Activated CD8-positive, alpha-beta T cell treated with anti-CD3 and anti-CD28 coated beads, Interleukin-2, amount 10 ng/mL, durations not matched to agents 7 days and 5 days (primary cell): ENCODE results near the gene PKD1. TPM values are rescaled to one million over a fixed set of nuclear protein-coding genes. Genes with fewer than 3 reads are reported as not detected.
"Not testable (repeated sequence)": the region's sequence is repeated elsewhere in the genome, so short reads cannot be mapped to it uniquely, and the experiment has no call there.

Experiments
- ATAC-seq: fragments of 150-1000 bp; cut with Tn5 transposase; one replicate; pipeline ENCODE4 v1.10.0; 2021; ENCODE audit warnings: moderate library complexity
- CTCF ChIA-PET: fragments of 350-600 bp; sonication (Branson Sonifier 250); formaldehyde crosslinking; loops from one replicate; lab custom pipeline; 2021; ENCODE audit warnings: antibody characterized with exemption; lab: Charles Lee
- POLR2A ChIA-PET: fragments of 350-600 bp; sonication (Branson Sonifier 250); formaldehyde crosslinking; loops from one replicate; lab custom pipeline; 2021; ENCODE audit warnings: antibody characterized with exemption; lab: Charles Lee
- DNase-seq: peaks from one replicate; pipeline ENCODE4 v3.0.0-alpha.2; 2020
- H3K27ac Mint-ChIP-seq: one replicate; pipeline ENCODE4 v1.8.0; 2021; ENCODE audit warnings: mild to moderate bottlenecking, mixed read lengths
- H3K27me3 Mint-ChIP-seq: one replicate; pipeline ENCODE4 v1.8.0; 2021; ENCODE audit warnings: low read depth, mixed read lengths
- H3K36me3 Mint-ChIP-seq: one replicate; pipeline ENCODE4 v1.8.0; 2021; ENCODE audit warnings: low read depth, mixed read lengths
- H3K4me1 Mint-ChIP-seq: one replicate; pipeline ENCODE4 v1.8.0; 2021; ENCODE audit warnings: low read depth, mixed read lengths
- H3K4me3 Mint-ChIP-seq: one replicate; pipeline ENCODE4 v1.8.0; 2021; ENCODE audit warnings: mild to moderate bottlenecking, mixed read lengths
- H3K9me3 Mint-ChIP-seq: one replicate; pipeline ENCODE4 v1.8.0; 2022; ENCODE audit warnings: mixed read lengths; ENCODE audit not compliant: insufficient read depth
- total RNA-seq, 2 experiments: library from RNA; stranded (reverse); gene quantifications; one replicate each; pipeline ENCODE4 v1.2.3, GENCODE V29; 2021

PKD1 gene
- total RNA-seq, 2 experiments from 2014 or later = 66.0 to 76.6 TPM

DNA sequence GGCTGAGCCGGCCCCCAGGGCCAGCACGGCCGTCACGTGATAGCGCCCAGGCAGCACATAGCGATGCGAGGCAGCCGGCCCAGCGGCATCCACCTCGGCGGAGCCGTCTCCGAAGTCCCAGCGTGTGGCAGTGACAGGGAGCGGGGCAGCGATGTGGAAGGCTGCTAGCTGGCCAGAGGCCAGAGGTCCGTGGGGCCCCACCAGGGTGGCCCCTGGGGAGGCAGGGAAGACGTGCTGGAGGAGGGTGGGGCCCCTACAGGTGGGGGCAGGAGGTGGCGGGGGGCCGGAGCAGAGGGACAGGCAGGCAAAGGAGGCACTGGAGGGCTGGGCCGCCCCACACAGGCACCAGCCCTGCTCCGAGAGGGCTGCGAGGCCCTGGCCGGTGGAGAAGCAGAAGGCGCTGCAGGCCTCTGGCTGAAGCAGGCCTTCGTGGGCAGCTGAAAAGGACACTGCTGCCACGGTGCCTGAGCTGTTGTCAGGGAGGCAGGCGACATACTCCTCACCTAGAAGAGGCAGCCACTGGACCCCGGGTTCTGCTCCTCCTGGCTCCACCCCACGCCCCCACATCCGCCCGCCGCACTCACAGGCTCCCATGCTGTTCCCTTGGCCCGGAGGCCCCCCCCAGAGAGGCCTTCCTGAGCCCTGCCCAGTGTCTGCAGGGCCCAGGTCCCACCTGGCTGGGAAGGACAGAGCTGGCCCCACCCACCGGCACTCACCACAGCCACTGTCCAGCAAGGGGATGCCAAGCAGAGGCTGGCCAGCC lies 17.6 kb downstream of the PKD1 start:
- ATAC-seq, CTCF ChIA-PET, POLR2A ChIA-PET, H3K4me1 Mint-ChIP-seq, H3K4me3 Mint-ChIP-seq, H3K9me3 Mint-ChIP-seq, DNase-seq, H3K36me3 Mint-ChIP-seq, H3K27me3 Mint-ChIP-seq, H3K27ac Mint-ChIP-seq: not testable (repeated sequence)

DNA sequence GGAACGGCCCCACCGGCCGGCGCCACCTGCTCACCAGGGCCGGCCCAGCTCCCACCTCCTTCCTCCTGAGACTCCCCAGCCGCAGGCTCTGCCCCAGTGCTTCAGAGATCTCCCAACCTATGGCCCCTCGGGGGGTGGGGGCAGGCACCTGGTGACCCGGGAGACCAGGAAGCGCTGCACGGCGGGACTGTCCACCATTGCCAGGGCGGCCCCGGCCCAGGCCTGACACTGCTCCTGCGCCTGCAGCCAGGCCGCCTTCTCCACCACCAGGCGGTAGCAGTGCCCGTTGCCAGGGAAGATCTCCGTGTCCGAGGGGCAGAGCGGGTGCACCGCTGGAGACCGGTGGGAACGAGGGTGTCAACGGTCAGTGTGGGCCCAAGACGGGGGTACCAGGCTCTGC lies 18.4 kb downstream of the PKD1 start:
- CTCF ChIA-PET, H3K4me3 Mint-ChIP-seq, H3K9me3 Mint-ChIP-seq, DNase-seq, H3K27ac Mint-ChIP-seq, POLR2A ChIA-PET, H3K36me3 Mint-ChIP-seq, H3K27me3 Mint-ChIP-seq, H3K4me1 Mint-ChIP-seq, ATAC-seq: not testable (repeated sequence)

DNA sequence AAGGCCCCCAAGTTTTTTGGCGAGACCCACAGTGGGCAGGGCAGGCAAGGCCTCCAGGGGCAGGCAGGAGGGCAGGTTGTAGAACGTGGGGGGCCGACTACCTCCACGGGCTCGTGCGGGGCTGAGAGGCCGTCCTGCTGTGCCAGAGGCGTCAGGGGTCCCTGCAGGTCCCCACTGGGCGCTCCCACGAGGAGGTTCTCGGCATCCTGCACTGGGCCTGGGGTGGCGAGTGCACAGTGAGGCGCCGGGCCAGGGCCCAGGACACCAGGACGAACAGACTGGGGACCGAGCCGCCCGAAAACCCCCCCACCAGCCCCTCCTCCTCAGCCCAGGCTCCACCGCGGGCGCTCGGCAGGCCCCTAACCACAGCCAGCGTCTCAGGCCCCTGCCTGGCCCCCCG lies 19.3 kb downstream of the PKD1 start:
- H3K9me3 Mint-ChIP-seq, H3K36me3 Mint-ChIP-seq, DNase-seq, H3K4me1 Mint-ChIP-seq, H3K4me3 Mint-ChIP-seq, ATAC-seq, CTCF ChIA-PET, H3K27ac Mint-ChIP-seq, H3K27me3 Mint-ChIP-seq, POLR2A ChIA-PET: not testable (repeated sequence)

GRCh38 chr16:2115591-2115973 lies 20.1 kb downstream of the PKD1 start:
- no peak for DNase-seq
- ATAC-seq = no peak
- Mint-ChIP-seq H3K27me3 (no peaks in the 10 kb centered on the region), H3K27ac (no peak overlapping the region), H3K36me3 (no peaks in the 10 kb centered on the region), H3K4me3 (no peak overlapping the region), H3K9me3 (no peaks in the 10 kb centered on the region), H3K4me1 (no peaks in the 10 kb centered on the region)
- POLR2A ChIA-PET = no interaction called here
- CTCF ChIA-PET = no interaction called here

DNA sequence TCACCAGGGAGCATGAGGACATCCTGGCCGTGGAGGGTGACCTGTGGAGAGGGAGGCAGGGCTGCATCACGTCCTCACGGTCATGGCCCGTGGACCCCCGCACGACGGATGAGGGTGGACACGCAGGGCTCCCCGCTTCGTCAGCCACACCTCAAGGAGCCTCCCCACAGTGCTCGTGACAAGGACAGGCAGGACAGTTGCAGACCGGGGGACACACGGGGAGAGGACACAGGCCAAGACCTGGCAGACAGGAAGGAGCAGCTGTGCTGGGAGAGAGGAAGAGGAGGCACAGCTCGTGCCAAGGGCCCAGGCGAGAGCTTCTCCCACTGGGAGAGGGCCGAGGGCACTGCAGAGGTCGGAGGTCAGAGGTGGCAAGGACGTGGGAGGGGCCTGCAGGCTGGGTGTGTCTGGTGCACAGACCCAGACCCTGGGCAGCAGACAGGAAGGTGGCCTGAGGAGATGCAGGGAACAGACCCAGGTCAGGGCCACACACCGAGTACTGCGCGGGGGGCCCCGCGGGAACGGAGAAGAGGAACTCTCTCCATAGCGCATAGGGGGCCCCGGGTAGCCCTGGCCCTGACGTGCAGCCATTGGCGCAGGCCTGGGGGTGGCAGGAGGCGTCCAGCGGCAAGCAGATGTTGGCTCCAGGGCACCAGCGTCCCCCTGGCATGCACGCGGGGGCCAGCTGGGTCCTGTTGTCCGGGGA lies 20.7 kb downstream of the PKD1 start:
- H3K4me3 Mint-ChIP-seq, H3K9me3 Mint-ChIP-seq, H3K27me3 Mint-ChIP-seq, H3K4me1 Mint-ChIP-seq, DNase-seq, H3K36me3 Mint-ChIP-seq, CTCF ChIA-PET, ATAC-seq, H3K27ac Mint-ChIP-seq: not testable (repeated sequence)
- POLR2A ChIA-PET = interaction anchor here (0.6 kb wide), 1 partner anchor 575 kb away, joined by 3 read pairs; no protein-coding TSS in a partner anchor

DNA sequence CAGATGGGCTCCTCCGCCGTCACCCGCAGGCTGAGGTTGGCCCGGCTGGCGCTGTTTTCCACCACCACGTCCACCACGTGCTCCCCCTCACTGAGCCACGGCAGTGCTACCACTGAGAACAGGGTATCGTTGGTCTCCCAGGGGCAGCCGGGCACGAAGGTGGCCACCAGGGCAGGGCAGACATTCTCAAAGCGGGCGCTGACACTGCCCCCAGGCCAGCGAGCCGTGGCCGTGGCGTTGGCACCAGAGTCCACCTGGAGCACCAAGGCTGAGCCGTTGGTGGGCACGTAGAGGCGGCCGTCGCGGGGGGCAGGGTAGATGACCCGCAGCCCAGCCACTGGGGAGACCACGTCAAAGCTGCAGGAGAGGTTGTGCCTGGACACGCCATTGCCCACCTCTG lies 21.5 kb downstream of the PKD1 start:
- DNase-seq, H3K27me3 Mint-ChIP-seq, H3K4me1 Mint-ChIP-seq, H3K4me3 Mint-ChIP-seq, CTCF ChIA-PET, H3K36me3 Mint-ChIP-seq, POLR2A ChIA-PET, H3K27ac Mint-ChIP-seq, H3K9me3 Mint-ChIP-seq, ATAC-seq: not testable (repeated sequence)

DNA sequence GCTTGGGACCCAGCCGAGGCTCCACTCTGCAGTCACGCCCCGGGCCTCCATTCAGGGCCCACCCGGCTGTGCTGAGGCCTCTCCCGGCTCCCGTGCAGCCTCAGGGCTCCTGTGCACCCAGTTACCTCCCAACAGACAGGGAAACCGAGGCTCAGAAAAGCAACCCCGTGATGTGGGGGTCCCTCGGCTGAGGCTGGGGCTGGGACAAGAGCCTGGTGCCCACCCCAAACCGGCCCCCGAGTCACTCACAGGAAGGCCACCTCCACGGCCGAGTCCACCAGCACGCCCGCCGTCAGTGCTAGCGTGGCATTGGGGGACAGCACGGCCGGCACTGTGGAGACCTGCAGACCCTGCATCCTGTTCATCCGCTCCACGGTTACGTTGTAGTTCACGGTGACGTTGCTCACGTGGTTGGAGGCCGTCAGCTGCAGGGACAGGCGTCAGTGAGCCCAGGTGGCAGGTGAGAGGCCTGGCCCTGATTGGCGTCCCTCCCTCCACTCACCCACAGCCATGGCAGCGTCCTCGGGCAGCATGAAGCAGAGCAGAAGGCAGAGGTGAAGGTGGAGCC lies 23.1 kb downstream of the PKD1 start:
- H3K27me3 Mint-ChIP-seq, H3K9me3 Mint-ChIP-seq, H3K36me3 Mint-ChIP-seq, DNase-seq, H3K4me3 Mint-ChIP-seq, ATAC-seq, H3K27ac Mint-ChIP-seq, H3K4me1 Mint-ChIP-seq, POLR2A ChIA-PET, CTCF ChIA-PET: not testable (repeated sequence)

DNA sequence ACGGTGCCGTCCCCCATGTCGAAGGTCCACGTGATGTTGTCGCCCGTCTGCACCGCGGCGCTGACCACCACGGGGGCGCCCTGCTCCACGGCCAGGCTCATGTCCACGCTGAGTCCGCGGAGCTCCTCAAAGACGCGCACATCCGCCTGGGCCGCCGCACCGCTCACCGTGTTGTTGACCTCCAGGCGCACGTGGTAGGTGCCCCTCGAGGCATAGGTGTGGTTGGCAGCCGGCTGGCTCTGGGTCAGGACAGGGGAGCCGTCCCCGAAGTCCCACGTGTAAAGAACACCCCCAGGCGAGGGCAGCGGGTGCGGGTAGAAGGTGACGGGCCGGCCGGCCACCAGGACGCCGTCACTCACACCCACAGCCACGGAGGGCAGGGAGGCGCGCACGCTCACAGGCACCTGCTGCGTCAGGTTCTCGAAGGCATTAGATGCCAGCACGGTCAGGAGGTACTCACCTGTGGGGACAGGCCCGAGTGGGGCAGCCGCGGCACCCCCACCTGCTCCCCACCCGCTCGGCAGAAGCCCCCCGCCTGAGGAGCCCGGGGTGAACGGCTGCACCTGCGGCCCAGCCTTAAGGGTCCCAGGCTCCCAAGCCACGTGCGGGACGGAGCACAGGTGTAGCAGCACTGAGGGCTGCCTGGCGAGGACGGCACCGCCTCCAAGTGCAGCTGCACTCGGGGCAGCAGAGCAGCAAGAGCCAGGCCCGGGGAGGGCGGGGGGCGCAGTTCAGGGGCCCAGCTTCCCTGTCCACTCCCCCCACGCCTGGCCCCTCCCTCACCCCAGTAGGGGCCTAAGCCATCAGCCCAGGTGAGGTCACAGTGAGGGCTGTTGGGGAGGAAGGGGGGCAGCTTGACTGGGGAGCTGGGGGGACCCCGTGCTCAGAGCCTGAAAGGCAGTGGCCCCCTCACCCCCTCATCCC lies 24.0 kb downstream of the PKD1 start:
- H3K27ac Mint-ChIP-seq, H3K4me1 Mint-ChIP-seq, H3K36me3 Mint-ChIP-seq, CTCF ChIA-PET, DNase-seq, ATAC-seq, H3K27me3 Mint-ChIP-seq, H3K9me3 Mint-ChIP-seq, POLR2A ChIA-PET, H3K4me3 Mint-ChIP-seq: not testable (repeated sequence)

DNA sequence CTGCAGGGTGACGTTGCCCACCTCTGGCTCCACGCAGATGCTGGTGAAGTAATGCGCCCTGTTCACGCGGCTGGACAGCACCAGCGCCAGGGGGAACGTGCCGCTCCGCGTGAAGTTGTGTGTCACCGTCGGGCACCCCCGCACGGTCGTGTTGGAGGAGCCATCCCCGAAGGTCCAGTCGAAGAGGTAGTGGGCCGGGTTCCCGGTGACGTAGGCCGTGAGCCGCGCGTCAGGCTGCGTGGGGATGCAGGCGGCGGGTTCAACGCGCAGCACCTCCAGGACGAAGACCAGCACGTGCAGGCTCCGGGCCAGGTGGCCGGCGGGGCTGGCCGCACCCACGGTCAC lies 24.7 kb downstream of the PKD1 start:
- H3K27ac Mint-ChIP-seq, H3K9me3 Mint-ChIP-seq, ATAC-seq, H3K36me3 Mint-ChIP-seq, DNase-seq, CTCF ChIA-PET, POLR2A ChIA-PET, H3K4me3 Mint-ChIP-seq, H3K4me1 Mint-ChIP-seq, H3K27me3 Mint-ChIP-seq: not testable (repeated sequence)

DNA sequence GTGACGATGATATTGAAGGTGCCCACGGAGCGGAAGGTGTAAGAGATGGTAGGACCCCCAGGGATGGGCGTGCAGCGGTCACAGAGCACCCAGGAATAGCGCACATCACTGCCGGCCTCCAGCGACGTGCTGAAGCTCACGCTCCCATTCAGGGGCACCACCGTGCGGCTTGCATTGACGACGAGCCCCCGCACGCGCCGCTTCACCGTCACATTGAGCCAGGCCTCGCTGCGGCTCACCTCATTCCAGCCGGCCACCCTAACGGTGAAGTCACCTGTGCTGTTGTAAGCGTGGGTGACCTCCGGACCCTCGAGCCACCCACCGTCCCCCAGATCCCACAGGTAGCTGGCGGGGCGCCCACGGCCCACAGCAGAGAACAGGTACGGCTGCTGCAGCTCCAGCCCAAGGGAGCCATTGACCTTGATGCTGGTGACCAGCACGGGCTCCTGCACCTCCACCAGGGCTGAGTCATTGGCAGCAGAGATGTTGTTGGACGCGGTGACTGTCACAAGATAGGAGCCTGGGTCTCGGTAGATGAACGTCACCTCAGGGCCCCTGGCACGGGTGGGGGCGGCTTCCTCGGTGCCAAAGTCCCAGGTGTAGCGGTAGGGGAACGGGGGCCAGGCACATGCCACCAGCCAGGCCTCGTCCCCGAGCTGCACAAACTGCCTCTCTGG lies 25.2 kb downstream of the PKD1 start:
- DNase-seq, ATAC-seq: not testable (repeated sequence)

GRCh38 chr16:2109872-2110271 lies 25.8 kb downstream of the PKD1 start:
- H3K36me3 Mint-ChIP-seq, ATAC-seq, H3K4me1 Mint-ChIP-seq, H3K27ac Mint-ChIP-seq, H3K4me3 Mint-ChIP-seq, POLR2A ChIA-PET, H3K27me3 Mint-ChIP-seq, DNase-seq, CTCF ChIA-PET, H3K9me3 Mint-ChIP-seq: not testable (repeated sequence)

More for the DNA sequence above, 25.2 kb downstream of the PKD1 start:
- H3K27me3 Mint-ChIP-seq, H3K36me3 Mint-ChIP-seq, H3K27ac Mint-ChIP-seq, H3K9me3 Mint-ChIP-seq, H3K4me3 Mint-ChIP-seq, POLR2A ChIA-PET, CTCF ChIA-PET, H3K4me1 Mint-ChIP-seq: not testable (repeated sequence)
